Gastrocnemius medialis (tissue), 4 donors: ENCODE measurements around the gene ANKLE1. TPM values are rescaled to one million over a fixed set of nuclear protein-coding genes. Genes with fewer than 3 reads are reported as not detected.

Experiments used
- ATAC-seq, 2 donors: fragments of 150-250 bp; one replicate each; pipeline ENCODE4 v1.9.1; 2016
- DNase-seq, 2 donors: peaks; one replicate each; pipeline ENCODE4 v3.0.0-alpha.2; 2019
- H3K27ac ChIP-seq, 4 donors: fragments of 200-600 bp; sonication (generic); 1 replicate in 1 of 4; 2 replicates in 3 of 4; pipeline ENCODE4 v1.5.1; 2016 to 2018; ENCODE audit warnings: mild to moderate bottlenecking in 2 of 4, moderate library complexity in 1 of 4
- H3K27me3 ChIP-seq, 3 donors: fragments of 200-600 bp; sonication (generic) in 2 of 3; 1 replicate in 1 of 3; 2 replicates in 2 of 3; pipeline versions ENCODE4 v1.5.1 to v1.6.0; 2016 to 2019; ENCODE audit warnings: mild to moderate bottlenecking in 1 of 3, moderate library complexity in 1 of 3
- H3K36me3 ChIP-seq, 2 donors: fragments of 200-600 bp; sonication (generic) in 1 of 2; one replicate each; pipeline ENCODE4 v1.5.1; 2017 to 2018
- H3K4me1 ChIP-seq, 2 donors: fragments of 200-600 bp; sonication (generic) in 1 of 2; one replicate each; pipeline ENCODE4 v1.5.1; 2016 to 2017; ENCODE audit warnings: mild to moderate bottlenecking in 2 of 2
- H3K4me3 ChIP-seq, 4 donors: fragments of 200-600 bp; sonication (generic) in 3 of 4; 1 replicate in 1 of 4; 2 replicates in 3 of 4; pipeline ENCODE4 v1.5.1; 2016 to 2019; ENCODE audit warnings: mild to moderate bottlenecking in 2 of 4
- H3K9me3 ChIP-seq, 3 donors: fragments of 200-600 bp; sonication (generic) in 2 of 3; 1 replicate in 1 of 3; 2 replicates in 2 of 3; pipeline ENCODE4 v1.5.1; 2016 to 2019
- CTCF ChIP-seq, 5 experiments: fragments of 450-650 bp in 3 of 5; fragments of 200-600 bp in 2 of 5; sonication (generic) in 2 of 5; IDR thresholded peaks in 4 of 5; conservative IDR thresholded peaks in 1 of 5; 1 replicate in 4 of 5; 2 replicates in 1 of 5; pipeline ENCODE4 v1.5.1; 2016 to 2019; ENCODE audit warnings: antibody characterized with exemption in 5 of 5, mild to moderate bottlenecking in 3 of 5, moderate library complexity in 3 of 5
- POLR2A ChIP-seq, 2 donors: fragments of 450-650 bp; IDR thresholded peaks; one replicate each; pipeline ENCODE4 v1.6.1; 2017; ENCODE audit warnings: antibody characterized with exemption in 2 of 2, mild to moderate bottlenecking in 2 of 2, moderate library complexity in 2 of 2
- in situ Hi-C, 4 donors: fragments of 200-750 bp; cut with MboI; loops; one replicate each; pipeline versions ENCODE4 v1.15.0 to v1.8.0; 2017; ENCODE audit warnings: low sequenced_read_pairs in 4 of 4
- intact Hi-C: fragments of 100-400 bp; cut with DNase I; formaldehyde crosslinking; loops from one replicate; pipeline ENCODE4 v1.15.1; 2023; ENCODE audit warnings: low total_unique reads
- total RNA-seq, 4 donors: library from RNA; depleted of rRNA; stranded (reverse); fragments of >200 nt; gene quantifications; one replicate each; pipeline versions ENCODE4 v1.1.0 to v1.2.3, GENCODE V29; 2016

Gene ANKLE1
- total RNA-seq, 4 donors from 2014 or later = 0.11 to 1.4 TPM; not detected in 2

GRCh38 chr19:17307876-17308377 is 26.2 kb downstream of the ANKLE1 start:
- H3K27me3 ChIP-seq = no peaks in the 10 kb centered on the region
- in situ Hi-C loops = no loop called here
- no peak for TF ChIP-seq POLR2A (IDR thresholded peaks at IDR 0.05)
- no peak for TF ChIP-seq CTCF (IDR thresholded peaks at IDR 0.05 in 4 of 5, conservative IDR thresholded peaks at IDR 0.05 in 1 of 5)
- intact Hi-C loops = no loop called here
- no peak overlapping the region for H3K4me3 ChIP-seq
- no peak for DNase-seq
- no peaks in the 10 kb centered on the region for H3K9me3 ChIP-seq
- ATAC-seq = no peak
- peak overlapping the region in 3 of 4 donors; percentile 87 to 94 (median 94) for H3K27ac ChIP-seq
- H3K36me3 ChIP-seq = no peaks in the 10 kb centered on the region
- H3K4me1 ChIP-seq = peaks cover 37 to 46% of the 10 kb centered on the region in 2 donors

- Histone ChIP-seq H3K4me3 (peak within 1 kb of the TSS; percentile 74 to 99 (median 94)), H3K27ac (peak within 1 kb of the TSS; percentile 82 to 90 (median 86)), H3K27me3 (no peaks in the 10 kb centered on the region), H3K9me3 (no peaks in the 10 kb centered on the region), H3K36me3 (peaks cover 0 to 6% of the 10 kb centered on the region in 2 donors), H3K4me1 (peaks cover 32 to 35% of the 10 kb centered on the region in 2 donors)
- intact Hi-C loops (loop anchor here (1.0 kb wide), 2 partner anchors 28 to 160 kb away; partner anchors contain the start of gene GTPBP3), in situ Hi-C loops (no loop called here)
- peak; percentile 87 to 93 for ATAC-seq
- TF ChIP-seq POLR2A (IDR thresholded peaks at IDR 0.05) (peak; percentile 66 to 71), CTCF (IDR thresholded peaks at IDR 0.05 in 4 of 5, conservative IDR thresholded peaks at IDR 0.05 in 1 of 5) (no peak)
- peak; percentile 100 for DNase-seq
Measured at GRCh38 chr19:17309198-17309964, 27.7 kb downstream of the ANKLE1 start, which contains the start of gene DDA1. DDA1 (plus strand) TSS chr19:17309563; CDS start chr19:17309655, 92 bp downstream.

- peaks cover 0 to 13% of the 10 kb centered on the region in 2 donors for H3K36me3 ChIP-seq
- no peaks in the 10 kb centered on the region for H3K9me3 ChIP-seq
- intact Hi-C loops (loop anchor here (1.0 kb wide), 2 partner anchors 27 to 159 kb away; partner anchors contain the start of gene GTPBP3), in situ Hi-C loops (no loop called here)
- DNase-seq (no peak), ATAC-seq (no peak)
- no peaks in the 10 kb centered on the region for H3K27me3 ChIP-seq
- peak overlapping the region; percentile 82 to 90 (median 86) for H3K27ac ChIP-seq
- H3K4me3 ChIP-seq = peak overlapping the region; percentile 74 to 99 (median 94)
- TF ChIP-seq CTCF (IDR thresholded peaks at IDR 0.05 in 4 of 5, conservative IDR thresholded peaks at IDR 0.05 in 1 of 5) = no peak
- no peak for TF ChIP-seq POLR2A (IDR thresholded peaks at IDR 0.05)
- H3K4me1 ChIP-seq = peaks cover 26 to 29% of the 10 kb centered on the region in 2 donors
Measured at GRCh38 chr19:17309965-17310461, 28.3 kb downstream of the ANKLE1 start.

- no peak for TF ChIP-seq POLR2A (IDR thresholded peaks at IDR 0.05)
- intact Hi-C loops = no loop called here
- Histone ChIP-seq H3K4me1 (peaks cover 17 to 21% of the 10 kb centered on the region in 2 donors), H3K27ac (no peak overlapping the region), H3K9me3 (no peaks in the 10 kb centered on the region), H3K27me3 (no peaks in the 10 kb centered on the region), H3K4me3 (no peak overlapping the region), H3K36me3 (peaks cover 0 to 27% of the 10 kb centered on the region in 2 donors)
- ATAC-seq (no peak), DNase-seq (no peak)
- in situ Hi-C loops = no loop called here
Measured at GRCh38 chr19:17311455-17312188, 29.9 kb downstream of the ANKLE1 start.
